Smooth muscle cell (in vitro differentiated cells): Measurements from ENCODE around the gene RAB3D. TPM values are rescaled to one million over a fixed set of nuclear protein-coding genes. Genes with fewer than 3 reads are reported as not detected.

Experiments used
- DNase-seq: peaks from one replicate; lab custom pipeline; 2025; ENCODE audit not compliant: unreplicated experiment; lab: John Stamatoyannopoulos, UW
- H2AFZ ChIP-seq: fragments of 200-600 bp; sonication (generic); 2 replicates; pipeline ENCODE4 v1.6.0; 2016; ENCODE audit warnings: antibody characterized with exemption, low read depth, mild to moderate bottlenecking
- H3F3A ChIP-seq: fragments of 200-600 bp; sonication (generic); 2 replicates; pipeline ENCODE4 v1.6.0; 2017; ENCODE audit warnings: antibody characterized with exemption, low read depth
- H3K27ac ChIP-seq: fragments of 200-600 bp; sonication (generic); 2 replicates; pipeline ENCODE4 v1.5.1; 2016; ENCODE audit warnings: low read depth, mild to moderate bottlenecking
- H3K27me3 ChIP-seq: fragments of 200-600 bp; sonication (generic); 2 replicates; pipeline ENCODE4 v1.6.1; 2016; ENCODE audit warnings: low read depth, mild to moderate bottlenecking
- H3K36me3 ChIP-seq: fragments of 200-600 bp; sonication (generic); 2 replicates; pipeline ENCODE4 v1.5.1; 2016; ENCODE audit warnings: low read depth
- H3K4me1 ChIP-seq: fragments of 200-600 bp; sonication (generic); 2 replicates; pipeline ENCODE4 v1.5.1; 2016; ENCODE audit warnings: low read depth
- H3K4me2 ChIP-seq: fragments of 200-600 bp; sonication (generic); 2 replicates; pipeline ENCODE4 v1.6.0; 2016; ENCODE audit warnings: mild to moderate bottlenecking
- H3K4me3 ChIP-seq: fragments of 200-600 bp; sonication (generic); 2 replicates; pipeline ENCODE4 v1.5.1; 2016; ENCODE audit warnings: mild to moderate bottlenecking
- H3K79me2 ChIP-seq: fragments of 200-600 bp; sonication (generic); 2 replicates; pipeline ENCODE4 v1.6.0; 2016; ENCODE audit warnings: low read depth, mild to moderate bottlenecking
- H3K9ac ChIP-seq: fragments of 200-600 bp; sonication (generic); 2 replicates; pipeline ENCODE4 v1.6.0; 2016; ENCODE audit warnings: low read depth
- H3K9me3 ChIP-seq: fragments of 200-600 bp; sonication (generic); replicated peaks from 2 replicates; pipeline ENCODE4 v1.5.1; 2016; ENCODE audit warnings: low read depth
- H4K20me1 ChIP-seq: fragments of 200-600 bp; sonication (generic); 2 replicates; pipeline ENCODE4 v1.6.0; 2016; ENCODE audit warnings: low read depth
- CTCF ChIP-seq: fragments of 200-600 bp; sonication (generic); IDR thresholded peaks from 2 replicates; pipeline ENCODE4 v1.5.1; 2017; ENCODE audit warnings: borderline replicate concordance, mild to moderate bottlenecking, antibody characterized with exemption; ENCODE audit not compliant: insufficient read depth, poor library complexity, severe bottlenecking
- WGBS: methylation state at CpG from one replicate; pipeline ENCODE4 v1.1.7; 2016; ENCODE audit warnings: low lambda C conversion rate; 5-methylcytosine and 5-hydroxymethylcytosine counted together
- polyA plus RNA-seq: library from polyadenylated mRNA; unstranded; fragments of >200 nt; fragmentation: Nextera tagmentation; extraction: Ambion mirVana; gene quantifications from 2 replicates; pipeline ENCODE4 v1.2.1, GENCODE V29; 2016
- total RNA-seq: library from RNA; depleted of rRNA; stranded (reverse); fragments of >200 nt; gene quantifications from 2 replicates; pipeline ENCODE4 v1.2.3, GENCODE V29; 2014

The RAB3D gene
- total and polyA plus RNA-seq, 2 experiments from 2014 or later = 7.3 to 11.0 TPM

- Histone ChIP-seq H3K4me3 (no peak overlapping the region), H3K4me1 (no peaks in the 10 kb centered on the region), H3K27me3 (no peaks in the 10 kb centered on the region), H4K20me1 (no peaks in the 10 kb centered on the region), H3K4me2 (no peak overlapping the region), H3F3A (no peaks in the 10 kb centered on the region), H2AFZ (no peak overlapping the region), H3K9me3 (no peaks in the 10 kb centered on the region), H3K79me2 (no peaks in the 10 kb centered on the region), H3K9ac (no peak overlapping the region), H3K36me3 (no peaks in the 10 kb centered on the region), H3K27ac (no peak overlapping the region)
- no peak for TF ChIP-seq CTCF
- WGBS = 71% methylated on average over 11 of the region's 11 CpGs
- DNase-seq = no peak
Measured at GRCh38 chr19:11300811-11301120, 38.7 kb downstream of the RAB3D start.

- H3F3A ChIP-seq = no peaks in the 10 kb centered on the region
- WGBS = 81% methylated on average over 8 of the region's 8 CpGs
- no peak for TF ChIP-seq CTCF
- H3K79me2 ChIP-seq = no peaks in the 10 kb centered on the region
- H3K4me2 ChIP-seq = no peak overlapping the region
- no peaks in the 10 kb centered on the region for H4K20me1 ChIP-seq
- H3K27ac ChIP-seq = no peak overlapping the region
- H3K9ac ChIP-seq = no peak overlapping the region
- no peak for DNase-seq
- no peaks in the 10 kb centered on the region for H3K9me3 ChIP-seq
- no peak overlapping the region for H3K4me3 ChIP-seq
- no peaks in the 10 kb centered on the region for H3K36me3 ChIP-seq
- H3K4me1 ChIP-seq = no peaks in the 10 kb centered on the region
- no peak overlapping the region for H2AFZ ChIP-seq
- H3K27me3 ChIP-seq = no peaks in the 10 kb centered on the region
Measured at GRCh38 chr19:11299946-11300810, 39.3 kb downstream of the RAB3D start.

GRCh38 chr19:11296264-11296663 is 43.2 kb downstream of the RAB3D start:
- H3K9ac ChIP-seq = no peak overlapping the region
- no peak overlapping the region for H2AFZ ChIP-seq
- no peak overlapping the region for H3K27ac ChIP-seq
- no peaks in the 10 kb centered on the region for H3K4me1 ChIP-seq
- no peak overlapping the region for H3K4me3 ChIP-seq
- WGBS = 42% methylated on average over 7 of the region's 7 CpGs
- no peak overlapping the region for H3K4me2 ChIP-seq
- H3K36me3 ChIP-seq = no peaks in the 10 kb centered on the region
- TF ChIP-seq CTCF = no peak
- H3K79me2 ChIP-seq = no peaks in the 10 kb centered on the region
- no peaks in the 10 kb centered on the region for H4K20me1 ChIP-seq
- H3K9me3 ChIP-seq = no peaks in the 10 kb centered on the region
- H3F3A ChIP-seq = no peaks in the 10 kb centered on the region
- H3K27me3 ChIP-seq = no peaks in the 10 kb centered on the region
- no peak for DNase-seq
